ENCODE results near the gene RREB1.

DNA sequence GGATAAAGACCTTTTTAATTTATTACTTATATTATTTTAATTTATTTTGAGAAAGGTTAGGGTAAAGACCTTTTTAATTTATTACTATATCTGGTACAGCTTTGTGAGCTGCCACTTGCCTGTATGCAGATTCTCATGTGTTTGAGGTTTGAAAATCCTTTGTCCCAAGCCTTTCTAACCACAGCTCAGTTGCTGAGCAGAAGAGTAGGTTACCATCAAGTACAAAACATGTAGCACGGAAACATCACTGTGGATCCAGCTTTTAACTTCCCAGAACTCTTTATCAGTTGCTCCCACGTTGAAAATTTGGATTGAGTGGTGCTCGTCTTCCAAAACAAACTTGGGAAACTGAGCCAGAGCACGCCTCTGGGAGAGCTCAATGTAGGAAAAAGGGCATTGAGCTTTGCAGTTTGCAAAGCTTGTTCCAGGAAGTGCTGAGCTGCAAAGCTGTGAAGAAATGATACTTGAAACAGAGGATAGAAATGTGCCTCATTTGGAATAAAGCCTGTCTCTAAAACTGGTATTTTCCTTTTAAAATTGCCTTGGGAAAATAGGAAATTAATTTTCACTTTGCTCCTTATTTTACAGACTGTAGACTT, 89.0 kb downstream of the RREB1 start:
- no peak for TF ChIP-seq EZH2 (IDR thresholded peaks at IDR 0.05; ENCODE audit: insufficient read depth, poor library complexity, severe bottlenecking)
- TF ChIP-seq EZH2phosphoT487 (IDR thresholded peaks at IDR 0.05; ENCODE audit: insufficient read depth, low read depth), result no peak
